Neural cell (in vitro differentiated cells): ENCODE results near the gene DCUN1D3. TPM values are rescaled to one million over a fixed set of nuclear protein-coding genes. Genes with fewer than 3 reads are reported as not detected.

ENCODE experiments used
- H2AFZ ChIP-seq: fragments of 200-600, 300-800 bp; sonication (generic), shearing (Covaris generic); 2 replicates; pipeline ENCODE4 v1.6.0; 2014; ENCODE audit warnings: low read depth, mild to moderate bottlenecking, antibody characterized with exemption, low read length, moderate library complexity
- H3F3A ChIP-seq: fragments of 200-600 bp; shearing (Covaris generic); 2 replicates; pipeline ENCODE4 v1.6.1; 2016; ENCODE audit warnings: mild to moderate bottlenecking, moderate library complexity, mixed read lengths, antibody characterized with exemption, low read length; ENCODE audit not compliant: insufficient read depth, poor library complexity, severe bottlenecking
- H3K27ac ChIP-seq: fragments of 200-600, 300-800 bp; sonication (generic), shearing (Covaris generic); 2 replicates; pipeline ENCODE4 v1.5.1; 2014; ENCODE audit warnings: mild to moderate bottlenecking, low read length, moderate library complexity
- H3K27me3 ChIP-seq: fragments of 300-800, 200-600 bp; sonication (generic), shearing (Covaris generic); 2 replicates; pipeline ENCODE4 v1.6.0; 2014; ENCODE audit warnings: mild to moderate bottlenecking, low read depth, low read length, moderate library complexity; ENCODE audit not compliant: insufficient read depth
- H3K36me3 ChIP-seq: fragments of 300-800, 200-600 bp; sonication (generic), shearing (Covaris generic); 2 replicates; pipeline ENCODE4 v1.5.1; 2014; ENCODE audit warnings: mild to moderate bottlenecking, antibody characterized with exemption, low read length, moderate library complexity; ENCODE audit not compliant: insufficient read depth
- H3K4me2 ChIP-seq: fragments of 300-800, 200-600 bp; sonication (generic), shearing (Covaris generic); 2 replicates; pipeline ENCODE4 v1.6.0; 2014; ENCODE audit warnings: mild to moderate bottlenecking, low read length
- H3K4me3 ChIP-seq: fragments of 300-800, 200-600 bp; sonication (generic), shearing (Covaris generic); 2 replicates; pipeline ENCODE4 v1.5.1; 2014; ENCODE audit warnings: mild to moderate bottlenecking, low read length, moderate library complexity
- H3K79me2 ChIP-seq: fragments of 200-600 bp; shearing (Covaris generic); replicated peaks from 2 replicates; pipeline ENCODE4 v1.6.0; 2014; ENCODE audit warnings: mild to moderate bottlenecking, low read length, moderate library complexity; ENCODE audit not compliant: insufficient read depth
- H3K9ac ChIP-seq: fragments of 300-800, 200-600 bp; sonication (generic), shearing (Covaris generic); 2 replicates; pipeline ENCODE4 v1.6.1; 2016; ENCODE audit warnings: mild to moderate bottlenecking, low read length, mixed read lengths
- H3K9me2 ChIP-seq: fragments of 200-600 bp; shearing (Covaris generic); 2 replicates; pipeline ENCODE4 v1.6.1; 2016; ENCODE audit warnings: mild to moderate bottlenecking, low read length, mixed read lengths; ENCODE audit not compliant: insufficient read depth
- H3K9me3 ChIP-seq: fragments of 200-600, 300-800 bp; sonication (generic), shearing (Covaris generic); 2 replicates; pipeline ENCODE4 v1.6.1; 2016; ENCODE audit warnings: mild to moderate bottlenecking, mixed run types, low read length, moderate library complexity, mixed read lengths
- H4K20me1 ChIP-seq: fragments of 200-600 bp; shearing (Covaris generic); 2 replicates; pipeline ENCODE4 v1.6.1; 2016; ENCODE audit warnings: mild to moderate bottlenecking, mixed run types; ENCODE audit not compliant: insufficient read depth
- CTCF ChIP-seq: fragments of 450-650 bp; IDR thresholded peaks from 2 replicates; pipeline ENCODE4 v1.5.1; 2014; ENCODE audit warnings: antibody characterized with exemption, mild to moderate bottlenecking, moderate library complexity; ENCODE audit not compliant: poor library complexity, severe bottlenecking
- EP300 ChIP-seq: fragments of 450-650 bp; conservative IDR thresholded peaks from 2 replicates; pipeline ENCODE4 v1.6.1; 2014; ENCODE audit warnings: antibody characterized with exemption, mild to moderate bottlenecking, moderate library complexity; ENCODE audit not compliant: poor library complexity, severe bottlenecking
- EZH2 ChIP-seq: fragments of 200-600, 300-800 bp; shearing (Covaris generic), sonication (generic); IDR thresholded peaks from 2 replicates; pipeline ENCODE4 v1.6.1; 2014; ENCODE audit warnings: antibody characterized with exemption, low read length, borderline replicate concordance, mild to moderate bottlenecking; ENCODE audit not compliant: insufficient read depth, poor library complexity, severe bottlenecking
- MXI1 ChIP-seq: fragments of 450-650 bp; conservative IDR thresholded peaks from 2 replicates; pipeline ENCODE4 v1.6.1; 2014; ENCODE audit warnings: antibody characterized with exemption, mild to moderate bottlenecking; ENCODE audit not compliant: poor library complexity, severe bottlenecking
- POLR2AphosphoS5 ChIP-seq: IDR thresholded peaks from 2 replicates; pipeline ENCODE4 v1.6.1; 2012
- RAD21 ChIP-seq: fragments of 450-650 bp; conservative IDR thresholded peaks from 2 replicates; pipeline ENCODE4 v1.6.1; 2014; ENCODE audit warnings: antibody characterized with exemption, mild to moderate bottlenecking, moderate library complexity
- REST ChIP-seq: IDR thresholded peaks from 2 replicates; pipeline ENCODE4 v1.6.1; 2012; ENCODE audit warnings: borderline replicate concordance
- SMC3 ChIP-seq: fragments of 450-650 bp; conservative IDR thresholded peaks from 2 replicates; pipeline ENCODE4 v1.6.1; 2014; ENCODE audit warnings: antibody characterized with exemption, mild to moderate bottlenecking, moderate library complexity; ENCODE audit not compliant: poor library complexity
- TAF1 ChIP-seq: IDR thresholded peaks from 2 replicates; pipeline ENCODE4 v1.6.1; 2012; ENCODE audit warnings: low read depth
- polyA plus RNA-seq: library from polyadenylated mRNA; depleted of rRNA; stranded (reverse); fragments of >200 nt; gene quantifications from 2 replicates; pipeline ENCODE4 v1.2.3, GENCODE V29; 2014

DCUN1D3 gene
- polyA plus RNA-seq, 1 donor from 2014 or later: 9.2 TPM

- no peaks in the 10 kb centered on the region for H3K9me2 ChIP-seq
- H3K36me3 ChIP-seq: no peaks in the 10 kb centered on the region
- TF ChIP-seq TAF1: no peak
- TF ChIP-seq REST: no peak
- TF ChIP-seq RAD21: no peak
- TF ChIP-seq POLR2AphosphoS5: no peak
- TF ChIP-seq MXI1: no peak
- TF ChIP-seq CTCF: no peak
- no peak for TF ChIP-seq EP300
- TF ChIP-seq EZH2: no peak
- H3K27me3 ChIP-seq: no peaks in the 10 kb centered on the region
- no peaks in the 10 kb centered on the region for H3K9me3 ChIP-seq
- no peaks in the 10 kb centered on the region for H4K20me1 ChIP-seq
- peaks cover 2% of the 10 kb centered on the region for H3K79me2 ChIP-seq
- H2AFZ ChIP-seq: no peak overlapping the region
- no peak overlapping the region for H3K27ac ChIP-seq
- no peak overlapping the region for H3K4me3 ChIP-seq
- H3K4me2 ChIP-seq: no peak overlapping the region
- no peaks in the 10 kb centered on the region for H3F3A ChIP-seq
- no peak overlapping the region for H3K9ac ChIP-seq
These were observed 18.7 kb downstream of the DCUN1D3 start for GRCh38 chr16:20881503-20881878.

GRCh38 chr16:20880867-20881502 lies 19.2 kb downstream of the DCUN1D3 start:
- H3K79me2 ChIP-seq: peaks cover 7% of the 10 kb centered on the region
- TF ChIP-seq SMC3: no peak
- no peak for TF ChIP-seq EZH2
- TF ChIP-seq CTCF: no peak
- TF ChIP-seq EP300: no peak
- TF ChIP-seq TAF1: no peak
- no peak for TF ChIP-seq REST
- no peak for TF ChIP-seq MXI1
- no peak overlapping the region for H3K27ac ChIP-seq
- no peaks in the 10 kb centered on the region for H3K27me3 ChIP-seq
- H2AFZ ChIP-seq: no peak overlapping the region
- H3K9me3 ChIP-seq: no peaks in the 10 kb centered on the region
- H3F3A ChIP-seq: no peaks in the 10 kb centered on the region
- no peaks in the 10 kb centered on the region for H3K36me3 ChIP-seq
- no peak overlapping the region for H3K4me2 ChIP-seq
- no peak overlapping the region for H3K4me3 ChIP-seq
- H3K9me2 ChIP-seq: no peaks in the 10 kb centered on the region
- H4K20me1 ChIP-seq: no peaks in the 10 kb centered on the region
- no peak overlapping the region for H3K9ac ChIP-seq
